OCI-LY7 (cell line): ENCODE data around the gene KLF3. TPM values are rescaled to one million over a fixed set of nuclear protein-coding genes. Genes with fewer than 3 reads are reported as not detected.

ENCODE experiments used
- BruUV-seq: library from RNA; stranded (reverse); fragments of 400-500 nt; replicated peaks from 2 replicates; lab custom pipeline; 2021; lab: Mats Ljungman, UMichigan
- CTCF ChIA-PET: fragments of 300-600 bp; sonication (Branson Sonifier 250); formaldehyde crosslinking; loops from one replicate; lab custom pipeline; 2022; ENCODE audit warnings: antibody characterized with exemption; ENCODE audit not compliant: unreplicated experiment; lab: Charles Lee
- POLR2A ChIA-PET: fragments of 300-600 bp; sonication (Branson Sonifier 250); formaldehyde crosslinking; loops from one replicate; lab custom pipeline; 2022; ENCODE audit warnings: antibody characterized with exemption; lab: Charles Lee
- DNase-seq: peaks from one replicate; pipeline ENCODE4 v3.0.0-alpha.2; 2015; ENCODE audit warnings: low spot score
- H2AFZ ChIP-seq: fragments of 200-600 bp; sonication (generic), shearing (Covaris generic); 2 replicates; pipeline ENCODE4 v1.6.1; 2014; ENCODE audit warnings: mild to moderate bottlenecking, antibody characterized with exemption, low read length, moderate library complexity
- H3K27ac ChIP-seq: fragments of 200-600 bp; sonication (generic); 2 replicates; pipeline ENCODE4 v1.5.1; 2014; ENCODE audit warnings: mixed run types, low read depth, mild to moderate bottlenecking, moderate library complexity, low read length, inconsistent platforms; ENCODE audit not compliant: poor library complexity, severe bottlenecking
- H3K36me3 ChIP-seq: fragments of 200-600 bp; sonication (generic); 2 replicates; pipeline ENCODE4 v1.6.1; 2014; ENCODE audit warnings: mild to moderate bottlenecking, antibody characterized with exemption, low read length, moderate library complexity, mixed read lengths; ENCODE audit not compliant: insufficient read depth
- H3K4me1 ChIP-seq: fragments of 200-600 bp; sonication (generic); 2 replicates; pipeline ENCODE4 v1.5.1; 2014; ENCODE audit warnings: mild to moderate bottlenecking, low read length; ENCODE audit not compliant: insufficient read depth, poor library complexity, severe bottlenecking
- H3K4me2 ChIP-seq: fragments of 200-600 bp; sonication (generic); 2 replicates; pipeline ENCODE4 v1.6.1; 2014; ENCODE audit warnings: mild to moderate bottlenecking, low read length
- H3K4me3 ChIP-seq: fragments of 200-600 bp; sonication (generic); 2 replicates; pipeline ENCODE4 v1.5.1; 2014; ENCODE audit warnings: mild to moderate bottlenecking, low read depth, low read length; ENCODE audit not compliant: poor library complexity, severe bottlenecking
- H3K79me2 ChIP-seq: fragments of 200-600 bp; sonication (generic); 2 replicates; pipeline ENCODE4 v1.6.1; 2016; ENCODE audit warnings: low read depth, mild to moderate bottlenecking, low read length, moderate library complexity, mixed read lengths; ENCODE audit not compliant: insufficient read depth
- H3K9me2 ChIP-seq: fragments of 200-600 bp; sonication (generic); 2 replicates; pipeline ENCODE4 v1.6.1; 2016; ENCODE audit warnings: mild to moderate bottlenecking, low read length, mixed read lengths; ENCODE audit not compliant: insufficient read depth
- H3K9me3 ChIP-seq: fragments of 200-600 bp; sonication (generic); 2 replicates; pipeline ENCODE4 v1.6.1; 2014; ENCODE audit warnings: mild to moderate bottlenecking, mixed run types, low read length, mixed read lengths
- H4K20me1 ChIP-seq: fragments of 200-600 bp; sonication (generic); 2 replicates; pipeline ENCODE4 v1.6.1; 2014; ENCODE audit warnings: mild to moderate bottlenecking, antibody characterized with exemption, low read length, moderate library complexity, mixed read lengths; ENCODE audit not compliant: insufficient read depth
- EZH2phosphoT487 ChIP-seq: fragments of 200-600 bp; sonication (generic); IDR thresholded peaks from 2 replicates; pipeline ENCODE4 v1.6.1; 2018; ENCODE audit warnings: low read depth, borderline replicate concordance, mild to moderate bottlenecking, mixed run types, antibody characterized with exemption, low read length, moderate library complexity, mixed read lengths
- intact Hi-C: fragments of 100-400 bp; cut with micrococcal nuclease; formaldehyde crosslinking; loops from one replicate; pipeline ENCODE4 v1.10.0; 2022; ENCODE audit not compliant: unreplicated experiment
- total RNA-seq, 2 experiments: library from RNA; depleted of rRNA in 1 of 2; stranded (reverse); fragments of >200 nt in 1 of 2; shearing (Covaris generic) in 1 of 2; gene quantifications; 2 replicates each; pipeline ENCODE4 v1.2.3, GENCODE V29; 2014 to 2022
- TF ChIP-seq, protein P1 (sequence below): fragments of 200-600 bp; sonication (generic); conservative IDR thresholded peaks from 2 replicates; pipeline ENCODE4 v1.5.1; 2014; ENCODE audit warnings: mild to moderate bottlenecking, antibody characterized with exemption, low read length, moderate library complexity, mixed read lengths

KLF3 gene
- total RNA-seq, 2 experiments from 2014 or later: 0.09 to 0.23 TPM

DNA sequence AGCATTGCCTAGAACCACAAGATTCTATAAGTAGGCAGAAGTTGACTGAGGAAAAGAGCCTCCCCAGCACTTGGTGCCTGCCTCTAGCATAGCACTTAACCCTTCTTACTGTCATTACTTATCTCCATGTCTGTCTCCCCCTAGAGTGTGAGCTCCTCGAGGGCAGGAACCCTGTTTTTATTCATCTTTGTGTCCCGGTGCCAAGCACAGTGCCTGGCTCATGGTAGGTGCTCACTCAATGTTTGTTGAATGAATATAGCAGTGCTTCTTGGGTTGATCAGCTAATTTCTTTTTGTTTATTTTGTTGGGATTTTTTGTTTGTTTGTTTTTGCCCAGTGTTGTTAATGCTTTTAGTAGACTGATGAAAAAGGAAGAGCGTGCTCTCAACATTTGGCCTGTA is 30.3 kb downstream of the KLF3 start:
- H3K36me3 ChIP-seq: no peaks in the 10 kb centered on the region
- intact Hi-C loops: no loop called here
- no peaks in the 10 kb centered on the region for H3K79me2 ChIP-seq
- ChIA-PET POLR2A (no interaction called here), CTCF (no interaction called here)
- no peaks in the 10 kb centered on the region for H4K20me1 ChIP-seq
- TF ChIP-seq, protein P1, sequence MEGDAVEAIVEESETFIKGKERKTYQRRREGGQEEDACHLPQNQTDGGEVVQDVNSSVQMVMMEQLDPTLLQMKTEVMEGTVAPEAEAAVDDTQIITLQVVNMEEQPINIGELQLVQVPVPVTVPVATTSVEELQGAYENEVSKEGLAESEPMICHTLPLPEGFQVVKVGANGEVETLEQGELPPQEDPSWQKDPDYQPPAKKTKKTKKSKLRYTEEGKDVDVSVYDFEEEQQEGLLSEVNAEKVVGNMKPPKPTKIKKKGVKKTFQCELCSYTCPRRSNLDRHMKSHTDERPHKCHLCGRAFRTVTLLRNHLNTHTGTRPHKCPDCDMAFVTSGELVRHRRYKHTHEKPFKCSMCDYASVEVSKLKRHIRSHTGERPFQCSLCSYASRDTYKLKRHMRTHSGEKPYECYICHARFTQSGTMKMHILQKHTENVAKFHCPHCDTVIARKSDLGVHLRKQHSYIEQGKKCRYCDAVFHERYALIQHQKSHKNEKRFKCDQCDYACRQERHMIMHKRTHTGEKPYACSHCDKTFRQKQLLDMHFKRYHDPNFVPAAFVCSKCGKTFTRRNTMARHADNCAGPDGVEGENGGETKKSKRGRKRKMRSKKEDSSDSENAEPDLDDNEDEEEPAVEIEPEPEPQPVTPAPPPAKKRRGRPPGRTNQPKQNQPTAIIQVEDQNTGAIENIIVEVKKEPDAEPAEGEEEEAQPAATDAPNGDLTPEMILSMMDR: no peak
- TF ChIP-seq EZH2phosphoT487: no peak
- no peak overlapping the region for H3K27ac ChIP-seq
- H3K4me2 ChIP-seq: no peak overlapping the region
- H3K4me1 ChIP-seq: no peaks in the 10 kb centered on the region
- no peak overlapping the region for H3K4me3 ChIP-seq
- DNase-seq: no peak
- no peak overlapping the region for H2AFZ ChIP-seq
- H3K9me2 ChIP-seq: no peaks in the 10 kb centered on the region
- H3K9me3 ChIP-seq: no peaks in the 10 kb centered on the region
- BruUV-seq: no TSS peak

GRCh38 chr4:38695809-38696208 is 31.8 kb downstream of the KLF3 start:
- Histone ChIP-seq H3K9me3 (no peaks in the 10 kb centered on the region), H2AFZ (no peak overlapping the region), H3K4me3 (no peak overlapping the region), H3K4me1 (no peaks in the 10 kb centered on the region), H4K20me1 (no peaks in the 10 kb centered on the region), H3K79me2 (no peaks in the 10 kb centered on the region), H3K9me2 (no peaks in the 10 kb centered on the region), H3K27ac (no peak overlapping the region), H3K36me3 (no peaks in the 10 kb centered on the region), H3K4me2 (no peak overlapping the region)
- BruUV-seq: no TSS peak
- DNase-seq: no peak
- TF ChIP-seq, protein P1: no peak
- TF ChIP-seq EZH2phosphoT487: no peak
- intact Hi-C loops: no loop called here
- POLR2A ChIA-PET: no interaction called here
- CTCF ChIA-PET: no interaction called here

DNA sequence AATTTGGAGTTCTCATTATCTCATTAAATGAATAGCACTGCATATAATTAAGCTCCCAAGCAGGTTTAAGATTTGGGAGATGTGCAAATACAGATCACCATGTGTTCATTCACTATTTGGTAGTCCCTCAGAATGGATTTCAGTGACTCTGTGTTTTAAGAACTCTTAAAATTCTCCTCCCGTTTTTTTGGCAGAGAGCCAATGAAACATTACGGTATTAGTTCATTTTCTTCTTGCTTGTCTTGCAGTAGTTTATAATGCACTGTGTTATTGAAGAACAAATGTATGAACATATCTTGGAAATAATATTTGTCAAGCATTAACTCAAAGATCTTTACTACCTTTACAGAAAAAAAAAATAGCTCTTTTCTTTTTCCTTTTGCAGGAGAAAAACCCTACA is 32.7 kb downstream of the KLF3 start:
- no peaks in the 10 kb centered on the region for H4K20me1 ChIP-seq
- ChIA-PET POLR2A (interaction anchor here (0.6 to 1.4 kb wide), 2 partner anchors 10 to 599 kb away, joined by 3 to 5 read pairs; no protein-coding TSS in a partner anchor), CTCF (no interaction called here)
- H3K9me2 ChIP-seq: no peaks in the 10 kb centered on the region
- TF ChIP-seq, protein P1: no peak
- TF ChIP-seq EZH2phosphoT487: no peak
- no peaks in the 10 kb centered on the region for H3K4me1 ChIP-seq
- H3K27ac ChIP-seq: no peak overlapping the region
- no peaks in the 10 kb centered on the region for H3K79me2 ChIP-seq
- no TSS peak for BruUV-seq
- no peaks in the 10 kb centered on the region for H3K36me3 ChIP-seq
- H3K4me2 ChIP-seq: no peak overlapping the region
- intact Hi-C loops: no loop called here
- no peak overlapping the region for H3K4me3 ChIP-seq
- DNase-seq: no peak
- no peak overlapping the region for H2AFZ ChIP-seq
- H3K9me3 ChIP-seq: no peaks in the 10 kb centered on the region
